GM15510 (cell line): Measurements from ENCODE around the gene ACSF3.

ENCODE experiments used
- POLR2A ChIP-seq: IDR thresholded peaks from 3 replicates; pipeline ENCODE4 v1.6.1; 2011; ENCODE audit warnings: borderline replicate concordance; ENCODE audit not compliant: insufficient read length; ENCODE audit errors: extremely low read depth

ACSF3 gene

GRCh38 chr16:89133457-89134127 is 39.9 kb downstream of the ACSF3 start:
- TF ChIP-seq POLR2A: no peak

- TF ChIP-seq POLR2A: no peak
These were observed 40.6 kb downstream of the ACSF3 start for GRCh38 chr16:89134269-89134668.

GRCh38 chr16:89135166-89135565 is 41.5 kb downstream of the ACSF3 start:
- no peak for TF ChIP-seq POLR2A

- TF ChIP-seq POLR2A: no peak
These were observed 42.5 kb downstream of the ACSF3 start for GRCh38 chr16:89135971-89136765.

- no peak for TF ChIP-seq POLR2A
These were observed 43.3 kb downstream of the ACSF3 start for GRCh38 chr16:89136931-89137330.

GRCh38 chr16:89137666-89138512 is 44.2 kb downstream of the ACSF3 start:
- TF ChIP-seq POLR2A: no peak

- no peak for TF ChIP-seq POLR2A
These were observed 44.8 kb downstream of the ACSF3 start for GRCh38 chr16:89138513-89138795.

GRCh38 chr16:89138843-89139520 is 45.3 kb downstream of the ACSF3 start:
- TF ChIP-seq POLR2A: no peak

- no peak for TF ChIP-seq POLR2A
These were observed 46.3 kb downstream of the ACSF3 start for GRCh38 chr16:89139907-89140361.

GRCh38 chr16:89140401-89140800 is 46.7 kb downstream of the ACSF3 start:
- TF ChIP-seq POLR2A: no peak

- no peak for TF ChIP-seq POLR2A
These were observed 47.6 kb downstream of the ACSF3 start for GRCh38 chr16:89140981-89141883.

GRCh38 chr16:89141884-89142267 is 48.2 kb downstream of the ACSF3 start:
- no peak for TF ChIP-seq POLR2A

- TF ChIP-seq POLR2A: no peak
These were observed 49.0 kb downstream of the ACSF3 start for GRCh38 chr16:89142474-89143195.

GRCh38 chr16:89143201-89143741 is 49.6 kb downstream of the ACSF3 start:
- no peak for TF ChIP-seq POLR2A
